KOPT-K1 (cell line): ENCODE results near the gene HNRNPA2B1.
"Not testable (repeated sequence)": the region's sequence is repeated elsewhere in the genome, so short reads cannot be mapped to it uniquely, and the experiment has no call there.

Source experiments
- H3K27ac ChIP-seq: fragments of 200-600 bp; sonication (generic); 2 replicates; pipeline ENCODE4 v1.5.1; 2016; ENCODE audit warnings: antibody characterized with exemption, mild to moderate bottlenecking, low read depth, low read length; ENCODE audit not compliant: poor library complexity, severe bottlenecking
- H3K36me3 ChIP-seq: fragments of 200-600 bp; sonication (generic); 2 replicates; pipeline ENCODE4 v1.5.1; 2017; ENCODE audit warnings: antibody characterized with exemption, mild to moderate bottlenecking, low read length, moderate library complexity; ENCODE audit not compliant: insufficient read depth
- H3K9me3 ChIP-seq: fragments of 200-600 bp; sonication (generic); 2 replicates; pipeline ENCODE4 v1.5.1; 2017; ENCODE audit warnings: antibody characterized with exemption, low read length, mild to moderate bottlenecking; ENCODE audit not compliant: insufficient read depth, poor library complexity, severe bottlenecking

HNRNPA2B1 gene

DNA sequence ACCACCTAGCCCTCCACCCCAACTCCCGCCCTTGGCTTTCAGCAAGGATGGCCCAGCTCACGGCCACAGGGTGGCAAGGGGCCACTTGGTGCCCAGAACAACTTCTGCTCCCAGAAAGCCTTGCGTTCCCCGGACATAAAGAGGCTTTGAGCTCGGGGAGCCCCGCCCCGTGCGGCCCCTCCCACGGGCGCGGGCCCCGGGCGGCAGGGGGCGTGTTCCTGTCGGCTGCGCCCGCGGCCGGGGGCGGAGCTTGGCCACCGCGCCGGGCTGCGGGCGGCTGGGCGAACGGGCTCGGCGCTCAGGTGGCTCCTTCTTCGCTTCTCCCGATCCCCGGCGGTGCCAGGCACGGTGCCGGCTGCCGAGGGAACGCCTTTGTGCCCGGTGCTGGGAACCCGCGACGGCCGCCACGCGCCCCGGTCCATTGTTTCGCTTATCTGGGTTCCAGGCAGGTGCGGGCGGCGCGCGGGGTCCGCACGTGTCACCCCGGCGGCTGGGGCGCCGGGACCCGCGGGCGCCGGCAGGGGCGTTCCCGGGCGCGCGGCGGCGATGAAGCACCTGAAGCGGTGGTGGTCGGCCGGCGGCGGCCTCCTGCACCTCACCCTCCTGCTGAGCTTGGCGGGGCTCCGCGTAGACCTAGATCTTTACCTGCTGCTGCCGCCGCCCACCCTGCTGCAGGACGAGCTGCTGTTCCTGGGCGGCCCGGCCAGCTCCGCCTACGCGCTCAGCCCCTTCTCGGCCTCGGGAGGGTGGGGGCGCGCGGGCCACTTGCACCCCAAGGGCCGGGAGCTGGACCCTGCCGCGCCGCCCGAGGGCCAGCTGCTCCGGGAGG is 48.4 kb downstream of the HNRNPA2B1 start, which contains the start of gene NFE2L3:
Gene NFE2L3 (plus strand): TSS at position 246 of the 829 bp plus-strand sequence. CDS start 301 bp downstream, at position 547.
- H3K27ac ChIP-seq = peak within 1 kb of the TSS; percentile 37
- H3K9me3 ChIP-seq = peaks cover 4% of the 10 kb centered on the region
- no peaks in the 10 kb centered on the region for H3K36me3 ChIP-seq

GRCh38 chr7:26151650-26151952 is 48.9 kb downstream of the HNRNPA2B1 start:
- Histone ChIP-seq H3K9me3 (peaks cover 7% of the 10 kb centered on the region), H3K36me3 (no peaks in the 10 kb centered on the region), H3K27ac (peak overlapping the region; percentile 37)

DNA sequence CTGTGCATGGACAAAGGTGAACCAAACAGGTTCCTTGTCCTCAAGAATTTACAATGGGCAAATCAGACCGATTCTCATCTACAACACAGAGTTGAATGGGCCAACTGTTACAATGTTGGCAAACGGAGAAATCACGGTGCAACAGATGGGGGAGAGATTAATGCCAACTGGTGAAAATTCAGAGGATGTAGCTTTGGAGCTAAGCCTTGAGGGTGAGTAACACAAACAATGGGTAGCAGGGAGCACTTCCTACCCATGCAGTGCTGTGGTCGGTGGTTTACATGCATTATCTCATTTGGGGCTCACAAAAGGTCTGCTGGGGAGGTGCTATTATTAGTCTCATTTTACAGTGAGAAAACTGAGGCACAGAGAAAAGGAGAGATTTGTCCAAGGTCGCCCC is 49.5 kb downstream of the HNRNPA2B1 start:
- Histone ChIP-seq H3K27ac (no peak overlapping the region), H3K36me3 (no peaks in the 10 kb centered on the region), H3K9me3 (peaks cover 7% of the 10 kb centered on the region)

- peaks cover 7% of the 10 kb centered on the region for H3K9me3 ChIP-seq
These were observed 51.1 kb downstream of the HNRNPA2B1 start for GRCh38 chr7:26149391-26149977.

DNA sequence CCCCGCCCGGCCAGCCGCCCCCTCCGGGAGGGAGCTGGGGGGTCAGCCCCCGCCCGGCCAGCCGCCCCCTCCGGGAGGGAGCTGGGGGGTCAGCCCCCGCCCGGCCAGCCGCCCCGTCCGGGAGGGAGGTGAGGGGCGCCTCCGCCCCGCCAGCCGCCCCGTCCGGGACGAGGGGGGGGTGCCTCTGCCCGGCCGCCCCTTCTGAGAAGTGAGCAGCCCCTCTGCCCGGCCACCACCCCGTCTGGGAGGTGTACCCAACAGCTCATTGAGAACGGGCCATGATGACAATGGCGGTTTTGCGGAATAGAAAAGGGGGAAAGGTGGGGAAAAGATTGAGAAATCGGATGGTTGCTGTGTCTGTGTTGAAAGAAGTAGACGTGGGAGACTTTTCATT is 52.2 kb downstream of the HNRNPA2B1 start:
- H3K27ac ChIP-seq, H3K36me3 ChIP-seq, H3K9me3 ChIP-seq: not testable (repeated sequence)

More at GRCh38 chr7:26149391-26149977, 51.1 kb downstream of the HNRNPA2B1 start:
- H3K27ac ChIP-seq = no peak overlapping the region
- H3K36me3 ChIP-seq = no peaks in the 10 kb centered on the region

DNA sequence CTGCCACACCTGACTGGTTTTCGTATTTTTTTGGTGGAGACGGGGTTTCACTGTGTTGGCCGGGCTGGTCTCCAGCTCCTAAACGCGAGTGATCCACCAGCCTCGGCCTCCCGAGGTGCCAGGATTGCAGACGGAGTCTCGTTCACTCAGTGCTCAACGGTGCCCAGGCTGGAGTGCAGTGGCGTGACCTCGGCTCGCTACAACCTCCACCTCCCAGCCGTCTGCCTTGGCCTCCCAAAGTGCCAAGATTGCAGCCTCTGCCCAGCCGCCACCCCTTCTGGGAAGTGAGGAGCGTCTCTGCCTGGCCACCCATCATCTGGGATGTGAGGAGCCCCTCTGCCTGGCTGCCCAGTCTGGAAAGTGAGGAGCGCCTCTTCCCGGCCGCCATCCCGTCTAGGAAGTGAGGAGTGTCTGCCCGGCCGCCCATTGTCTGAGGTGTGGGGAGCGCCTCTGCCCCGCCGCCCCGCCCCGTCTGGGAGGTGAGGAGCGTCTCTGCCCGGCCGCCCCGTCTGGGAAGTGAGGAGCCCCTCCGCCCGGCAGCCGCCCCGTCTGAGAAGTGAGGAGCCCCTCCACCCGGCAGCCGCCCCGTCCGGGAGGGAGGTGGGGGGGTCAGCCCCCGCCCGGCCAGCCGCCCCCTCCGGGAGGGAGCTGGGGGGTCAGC is 52.8 kb downstream of the HNRNPA2B1 start:
- not testable (repeated sequence) for H3K27ac ChIP-seq, H3K9me3 ChIP-seq, H3K36me3 ChIP-seq

- H3K36me3 ChIP-seq = no peaks in the 10 kb centered on the region
- H3K9me3 ChIP-seq = peaks cover 7% of the 10 kb centered on the region
- no peak overlapping the region for H3K27ac ChIP-seq
These were observed 53.5 kb downstream of the HNRNPA2B1 start for GRCh38 chr7:26147030-26147429.

DNA sequence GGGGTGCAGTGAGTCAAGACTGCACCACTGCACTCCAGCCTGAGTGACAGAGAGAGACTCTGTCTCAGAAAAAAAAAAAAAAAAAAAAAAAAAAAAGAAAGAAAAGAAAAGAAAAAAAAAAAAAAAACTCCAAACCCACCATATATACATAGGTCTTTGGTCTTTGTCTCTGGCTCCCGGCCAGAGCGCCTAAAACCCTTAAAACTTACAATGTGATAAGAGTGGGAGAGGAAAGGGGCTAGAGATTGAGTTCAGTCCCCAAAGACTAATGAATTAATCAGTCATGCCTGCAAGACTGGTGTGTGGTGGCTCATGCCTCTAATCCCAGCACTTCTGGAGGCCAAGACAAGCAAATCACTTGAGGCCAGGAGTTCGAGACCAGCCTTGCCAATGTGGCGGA is 55.3 kb downstream of the HNRNPA2B1 start:
- no peaks in the 10 kb centered on the region for H3K36me3 ChIP-seq
- no peak overlapping the region for H3K27ac ChIP-seq
- H3K9me3 ChIP-seq = peaks cover 7% of the 10 kb centered on the region

DNA sequence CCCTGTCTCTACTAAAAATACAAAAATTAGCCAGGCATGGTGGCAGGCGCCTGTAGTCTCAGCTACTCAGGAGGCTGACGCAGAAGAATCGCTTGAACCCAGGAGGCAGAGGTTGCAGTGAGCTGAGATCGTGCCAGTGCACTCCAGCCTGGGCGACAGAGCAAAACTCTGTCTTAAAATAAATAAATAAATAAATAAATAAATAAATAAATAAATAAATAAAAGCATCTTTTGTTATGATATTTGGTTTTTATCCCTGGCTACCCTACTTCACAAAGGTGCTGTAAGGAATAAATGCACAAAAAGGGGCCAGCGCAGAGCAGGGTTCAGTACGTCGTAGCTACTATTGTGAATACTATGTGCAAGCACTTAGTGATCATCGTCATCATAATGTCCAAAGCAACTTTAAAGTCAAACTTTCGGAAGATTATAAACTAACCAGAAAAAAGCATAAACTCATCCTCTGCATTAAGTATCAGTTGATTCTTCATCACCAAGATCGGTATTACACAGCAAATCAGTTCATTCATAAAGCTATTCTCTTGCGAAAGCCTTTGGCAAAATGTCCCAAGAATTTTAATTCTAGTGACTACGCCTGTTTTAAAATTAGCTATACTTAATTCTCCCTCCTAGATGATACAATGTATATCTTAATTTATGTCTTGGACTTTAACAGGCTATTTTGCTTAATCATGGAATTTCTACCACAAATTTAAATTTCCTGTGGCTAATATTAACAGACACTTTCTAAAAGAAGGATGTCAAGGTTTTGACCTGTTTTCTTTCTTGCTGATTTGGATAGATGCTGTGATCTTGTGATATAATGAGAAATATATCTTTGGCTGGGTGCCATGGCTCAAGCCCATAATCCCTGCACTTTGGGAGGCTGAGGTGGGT is 56.1 kb downstream of the HNRNPA2B1 start:
- Histone ChIP-seq H3K36me3 (no peaks in the 10 kb centered on the region), H3K27ac (no peak overlapping the region), H3K9me3 (peaks cover 7% of the 10 kb centered on the region)

GRCh38 chr7:26143298-26144048 is 57.1 kb downstream of the HNRNPA2B1 start:
- no peak overlapping the region for H3K27ac ChIP-seq
- no peaks in the 10 kb centered on the region for H3K36me3 ChIP-seq
- H3K9me3 ChIP-seq = peaks cover 7% of the 10 kb centered on the region

DNA sequence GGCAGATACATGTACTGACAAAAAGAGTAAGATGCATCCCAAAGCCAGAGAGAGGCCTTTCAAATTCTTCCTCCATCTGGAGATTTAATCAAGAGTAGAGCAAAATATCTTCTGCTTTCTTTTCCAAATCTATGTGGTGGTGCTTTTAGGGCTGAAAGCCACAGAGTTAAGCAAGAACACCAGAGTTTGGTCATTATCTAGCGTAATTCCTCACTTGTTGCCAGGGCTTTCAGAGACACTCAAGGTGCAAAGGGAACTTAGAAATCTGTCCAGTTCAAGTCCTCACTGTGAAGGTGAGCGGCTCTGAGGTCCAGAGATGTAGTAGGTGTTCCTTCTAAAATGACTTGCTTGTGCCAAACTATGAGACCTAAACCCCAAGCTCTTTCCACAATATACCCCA is 59.5 kb downstream of the HNRNPA2B1 start:
- H3K9me3 ChIP-seq = no peaks in the 10 kb centered on the region
- no peak overlapping the region for H3K27ac ChIP-seq
- no peaks in the 10 kb centered on the region for H3K36me3 ChIP-seq

DNA sequence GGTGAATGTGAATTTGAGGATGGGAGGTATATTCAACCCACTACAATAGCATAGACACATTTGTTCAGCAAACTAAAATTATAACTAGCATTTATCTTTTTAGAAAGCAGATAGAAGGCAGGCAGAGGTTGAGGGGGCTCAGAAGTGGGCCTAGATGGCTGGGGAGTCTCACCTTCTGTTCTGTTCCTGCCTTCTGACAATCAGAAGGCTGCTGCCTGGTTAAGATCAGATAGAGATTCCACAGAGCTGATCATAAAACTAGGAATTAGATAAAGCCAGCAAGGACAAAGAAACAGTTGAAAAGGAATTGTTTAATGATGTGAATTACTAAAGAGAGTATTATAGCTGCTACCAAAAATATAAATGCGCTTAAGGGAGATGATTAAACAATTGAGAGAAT is 60.2 kb downstream of the HNRNPA2B1 start:
- no peaks in the 10 kb centered on the region for H3K9me3 ChIP-seq
- no peak overlapping the region for H3K27ac ChIP-seq
- no peaks in the 10 kb centered on the region for H3K36me3 ChIP-seq
